Measurements from ENCODE around the gene PDX1.

The PDX1 gene

DNA sequence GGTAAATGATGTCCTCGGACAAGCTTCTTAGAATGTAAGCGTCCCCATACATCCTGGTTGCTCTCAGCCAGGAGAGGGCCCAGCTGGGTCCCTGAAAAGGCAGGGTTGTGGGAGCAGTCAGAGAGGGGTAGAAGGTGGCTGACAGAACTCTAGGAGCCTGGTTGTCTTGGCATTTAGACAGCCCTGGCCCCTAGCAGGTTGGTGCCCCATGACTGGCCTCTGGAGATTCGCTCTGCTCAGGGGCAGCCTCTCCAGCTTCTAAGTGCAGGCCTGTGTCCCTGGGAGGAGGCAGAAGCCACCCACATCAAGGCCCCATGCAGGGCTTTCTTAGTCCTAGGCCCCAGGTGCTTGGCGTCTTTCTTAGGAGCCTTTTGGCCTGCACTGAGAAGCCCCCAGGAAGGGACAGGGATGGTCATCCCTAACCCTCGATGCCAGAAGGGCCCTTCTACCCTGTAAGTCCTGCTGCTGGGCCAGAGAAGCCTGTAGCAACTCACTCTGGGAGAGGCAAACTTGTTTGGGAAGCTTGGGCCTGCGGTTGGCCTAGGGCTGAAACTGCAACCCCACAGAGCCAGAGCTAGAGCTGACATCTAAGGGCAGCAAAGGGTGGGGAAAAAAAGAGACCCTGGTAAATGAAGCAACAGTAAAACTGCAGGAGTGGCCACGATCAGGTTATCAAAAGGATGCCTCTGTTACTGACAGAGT lies 52.1 kb downstream of the PDX1 start:
- DNase-seq = no peak

DNA sequence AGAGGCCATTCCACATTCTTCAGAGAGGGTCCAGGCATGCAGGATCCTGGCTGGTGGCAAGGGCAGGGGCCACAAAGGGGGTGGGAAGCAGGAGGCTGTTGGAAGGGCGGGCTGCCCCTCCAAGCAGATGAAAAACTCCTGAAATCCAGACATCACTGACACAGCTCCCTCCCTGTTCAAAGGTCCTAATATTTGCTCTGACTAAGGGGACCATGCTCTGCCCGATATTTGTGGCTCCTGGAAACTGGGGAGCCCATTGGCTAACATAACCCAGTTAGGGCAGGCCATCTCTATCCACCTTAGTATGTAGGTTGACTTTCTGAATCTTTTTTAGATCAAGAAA lies 52.6 kb downstream of the PDX1 start:
- DNase-seq = no peak

DNA sequence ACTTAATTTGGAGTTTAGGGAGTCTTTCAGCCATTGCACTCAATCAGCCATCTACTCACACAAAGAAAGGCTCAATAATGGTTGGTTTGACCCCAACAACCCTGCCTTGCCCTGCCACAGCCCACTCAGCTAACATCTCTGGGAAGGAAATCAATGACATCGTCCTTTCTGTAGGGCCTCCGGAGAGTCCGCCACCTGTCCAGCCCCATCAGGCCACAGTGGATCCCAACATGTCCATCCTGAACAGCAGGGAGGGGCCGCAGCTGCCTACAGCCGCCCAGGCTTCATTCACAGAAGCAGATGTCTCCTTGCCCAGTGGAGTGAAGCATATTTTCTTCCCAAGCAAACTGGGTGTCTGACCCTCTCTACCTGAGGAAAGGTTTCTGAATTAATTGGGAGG lies 53.5 kb downstream of the PDX1 start:
- no peak for DNase-seq

DNA sequence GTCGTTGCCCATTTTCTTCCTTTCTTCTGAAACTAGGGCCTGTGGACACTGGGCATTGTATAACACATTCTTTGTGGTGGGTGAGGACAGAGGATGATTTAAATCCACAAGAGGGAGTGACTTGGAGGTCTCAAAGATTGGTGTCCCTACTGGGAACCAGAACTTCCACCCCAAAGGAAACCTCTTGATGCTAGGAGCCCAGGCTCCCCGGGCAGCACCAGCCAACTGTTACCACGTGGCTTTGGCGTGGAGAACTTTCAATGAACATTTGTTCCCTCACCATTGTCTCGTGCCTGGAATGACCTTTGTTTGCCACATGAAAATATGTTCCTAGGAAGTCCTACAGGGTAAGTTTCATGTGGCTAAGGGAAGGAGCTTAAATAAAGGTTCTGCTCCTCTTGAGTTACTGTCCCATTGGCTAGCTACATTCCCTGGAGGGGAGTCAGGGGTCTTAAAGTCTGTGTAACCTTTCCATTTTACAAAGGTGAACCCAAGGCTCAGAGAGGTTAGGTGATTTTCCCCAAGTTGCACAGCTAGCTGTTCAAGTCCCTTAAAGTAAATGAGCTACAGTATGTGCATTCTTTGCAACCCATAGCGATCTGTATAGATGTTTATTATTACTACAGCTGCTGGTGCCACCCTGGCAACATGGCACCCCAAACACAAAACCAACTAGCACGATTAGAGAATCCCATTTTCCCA lies 54.3 kb downstream of the PDX1 start:
- no peak for DNase-seq
